AG04449 (cell line): Measurements from ENCODE around the gene SLC6A3.
"Not testable (repeated sequence)": the region's sequence is repeated elsewhere in the genome, so short reads cannot be mapped to it uniquely, and the experiment has no call there.

Source experiments
- CTCF ChIA-PET: fragments of 350-600 bp; formaldehyde crosslinking; extraction: SDS; loops from one replicate; lab custom pipeline; 2021; ENCODE audit warnings: antibody characterized with exemption; lab: Yijun Ruan, JAX
- POLR2A ChIA-PET: fragments of 400-600, 350-600 bp; formaldehyde crosslinking; extraction: SDS; loops from one replicate; lab custom pipeline; 2020; ENCODE audit warnings: antibody characterized with exemption, inconsistent platforms; lab: Yijun Ruan, JAX
- DNase-seq: peaks from one replicate; pipeline ENCODE4 v3.0.0-alpha.2; 2010; ENCODE audit warnings: low read depth, low spot score
- H3K4me3 ChIP-seq: 2 replicates; pipeline ENCODE4 v1.5.1; 2011; ENCODE audit warnings: low read depth, mild to moderate bottlenecking, control low read depth, low read length
- TF ChIP-seq, protein P1 (sequence below): IDR thresholded peaks from one replicate; pipeline ENCODE4 v1.5.1; 2011; ENCODE audit warnings: mild to moderate bottlenecking, moderate library complexity, low read length, control low read depth, inconsistent platforms; ENCODE audit not compliant: insufficient read depth; ENCODE audit errors: missing control alignments

Gene SLC6A3

DNA sequence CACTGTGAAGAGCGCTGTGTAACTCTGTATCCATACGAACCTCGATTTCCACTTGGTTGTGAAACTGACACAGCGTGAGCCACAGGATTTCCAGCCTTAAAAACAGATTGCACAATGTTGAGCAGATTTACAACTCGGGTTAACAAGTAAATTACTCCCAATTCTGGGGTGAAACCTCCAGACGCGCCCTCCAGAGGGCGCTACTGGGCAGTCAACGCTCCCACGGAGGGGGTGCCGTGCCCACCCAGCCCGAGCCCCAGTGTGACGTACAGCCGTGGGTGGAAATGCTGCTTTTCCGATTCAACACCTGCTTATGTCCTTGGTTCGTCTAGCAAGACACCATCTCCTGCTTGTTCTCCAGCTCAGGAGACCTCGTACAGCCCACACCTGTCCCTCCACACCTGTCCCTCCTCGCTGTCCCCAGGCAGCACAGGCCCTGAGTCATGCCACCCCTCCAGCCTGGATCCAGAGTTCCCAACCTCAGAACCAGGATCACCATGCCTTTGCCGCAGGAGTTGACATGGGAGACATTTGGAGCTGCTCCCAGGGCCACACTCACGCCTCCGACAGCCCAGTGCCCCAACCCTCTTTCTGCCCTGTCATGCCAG lies 34.4 kb upstream of the SLC6A3 start:
- ChIA-PET CTCF (interaction anchor here (0.9 to 2.1 kb wide), 11 partner anchors 10 to 546 kb away, joined by 3 to 12 read pairs (median 4); no protein-coding TSS in a partner anchor), POLR2A (no interaction called here)
- TF ChIP-seq, protein P1, sequence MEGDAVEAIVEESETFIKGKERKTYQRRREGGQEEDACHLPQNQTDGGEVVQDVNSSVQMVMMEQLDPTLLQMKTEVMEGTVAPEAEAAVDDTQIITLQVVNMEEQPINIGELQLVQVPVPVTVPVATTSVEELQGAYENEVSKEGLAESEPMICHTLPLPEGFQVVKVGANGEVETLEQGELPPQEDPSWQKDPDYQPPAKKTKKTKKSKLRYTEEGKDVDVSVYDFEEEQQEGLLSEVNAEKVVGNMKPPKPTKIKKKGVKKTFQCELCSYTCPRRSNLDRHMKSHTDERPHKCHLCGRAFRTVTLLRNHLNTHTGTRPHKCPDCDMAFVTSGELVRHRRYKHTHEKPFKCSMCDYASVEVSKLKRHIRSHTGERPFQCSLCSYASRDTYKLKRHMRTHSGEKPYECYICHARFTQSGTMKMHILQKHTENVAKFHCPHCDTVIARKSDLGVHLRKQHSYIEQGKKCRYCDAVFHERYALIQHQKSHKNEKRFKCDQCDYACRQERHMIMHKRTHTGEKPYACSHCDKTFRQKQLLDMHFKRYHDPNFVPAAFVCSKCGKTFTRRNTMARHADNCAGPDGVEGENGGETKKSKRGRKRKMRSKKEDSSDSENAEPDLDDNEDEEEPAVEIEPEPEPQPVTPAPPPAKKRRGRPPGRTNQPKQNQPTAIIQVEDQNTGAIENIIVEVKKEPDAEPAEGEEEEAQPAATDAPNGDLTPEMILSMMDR, result peak; percentile 58
- peak; percentile 10 for DNase-seq
- no peak overlapping the region for H3K4me3 ChIP-seq

DNA sequence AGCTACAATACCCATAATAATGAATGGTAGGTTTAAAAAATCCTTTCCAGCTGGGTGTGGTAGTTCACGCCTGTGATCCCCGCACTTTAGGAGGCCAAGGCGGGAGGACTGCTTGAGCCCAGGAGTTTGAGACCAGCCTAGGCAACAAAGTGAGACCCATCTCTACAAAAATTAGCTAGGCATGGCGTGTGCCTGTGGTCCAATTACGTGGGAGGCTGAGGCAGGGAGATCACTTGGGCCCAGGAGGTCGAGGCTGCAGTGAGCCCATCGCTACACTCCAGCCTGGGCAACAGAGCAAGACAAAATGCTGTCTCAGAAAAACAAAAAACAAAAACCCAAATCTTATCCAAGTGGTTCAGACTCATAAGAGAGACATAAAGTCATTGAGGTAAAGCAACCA lies 33.8 kb upstream of the SLC6A3 start:
- POLR2A ChIA-PET, result no interaction called here
- H3K4me3 ChIP-seq, result no peak overlapping the region
- TF ChIP-seq, protein P1, result no peak
- CTCF ChIA-PET, result interaction anchor here (1.0 to 2.1 kb wide), 5 partner anchors 9 to 545 kb away, joined by 3 to 12 read pairs (median 4); no protein-coding TSS in a partner anchor
- DNase-seq, result no peak

DNA sequence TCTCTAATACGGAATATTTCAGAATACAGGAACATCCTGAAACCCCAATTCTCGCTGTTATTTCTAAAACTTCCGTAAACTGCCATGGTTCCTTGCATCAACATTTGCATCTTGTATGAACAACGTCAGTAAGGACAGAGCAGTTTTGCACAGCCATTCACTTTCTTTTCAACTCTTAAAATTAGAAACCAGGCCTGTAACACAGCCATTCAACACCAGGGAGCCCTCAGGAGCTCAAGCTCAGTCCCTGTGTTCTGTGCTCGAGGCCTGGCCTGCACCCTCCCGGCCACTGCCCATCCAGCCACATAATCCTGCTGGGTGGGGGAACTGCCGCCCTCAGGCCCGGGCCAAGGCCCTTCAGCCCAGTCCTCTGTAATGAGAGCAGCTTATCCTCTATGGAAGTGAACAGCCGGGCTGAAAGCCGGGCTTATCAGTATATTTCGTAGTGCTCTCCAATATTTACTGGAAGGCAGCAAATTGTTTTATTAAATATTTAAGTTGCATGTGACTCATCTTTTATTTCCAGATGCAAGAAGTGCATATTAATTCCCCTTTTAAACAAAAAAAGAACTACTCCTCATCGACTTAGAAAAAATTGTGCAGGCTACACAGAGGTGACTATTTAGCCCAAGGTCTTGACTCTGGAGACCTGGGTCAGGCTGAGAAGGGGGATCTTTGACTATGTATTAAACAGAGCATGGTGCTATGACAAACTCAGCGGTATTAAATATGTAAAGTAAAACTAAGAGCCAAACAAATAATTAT lies 33.2 kb upstream of the SLC6A3 start:
- POLR2A ChIA-PET, result no interaction called here
- no peak overlapping the region for H3K4me3 ChIP-seq
- TF ChIP-seq, protein P1, result no peak
- CTCF ChIA-PET, result interaction anchor here (1.0 to 2.1 kb wide), 4 partner anchors 9 to 544 kb away, joined by 3 to 12 read pairs (median 4); no protein-coding TSS in a partner anchor
- no peak for DNase-seq

DNA sequence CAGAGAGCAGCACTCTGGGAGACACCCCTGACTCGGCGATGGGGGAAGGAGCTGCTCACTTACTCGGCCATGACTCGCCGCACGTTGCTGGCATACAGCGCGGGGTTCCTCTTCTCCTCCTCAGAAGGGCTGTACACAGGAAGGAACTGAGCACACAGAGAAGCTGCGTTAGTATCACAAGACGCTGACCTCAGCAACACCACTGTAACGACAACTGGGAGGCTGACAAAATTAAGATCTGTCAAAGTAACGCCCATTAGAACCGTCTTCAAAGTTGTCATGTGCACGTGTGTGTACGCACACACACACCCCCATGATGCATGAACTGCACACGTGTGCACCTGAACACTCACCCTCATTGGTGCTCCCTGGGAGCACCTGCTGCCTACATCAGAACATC lies 32.1 kb upstream of the SLC6A3 start:
- POLR2A ChIA-PET, result no interaction called here
- no peak for DNase-seq
- TF ChIP-seq, protein P1, result no peak
- CTCF ChIA-PET, result no interaction called here
- no peak overlapping the region for H3K4me3 ChIP-seq

DNA sequence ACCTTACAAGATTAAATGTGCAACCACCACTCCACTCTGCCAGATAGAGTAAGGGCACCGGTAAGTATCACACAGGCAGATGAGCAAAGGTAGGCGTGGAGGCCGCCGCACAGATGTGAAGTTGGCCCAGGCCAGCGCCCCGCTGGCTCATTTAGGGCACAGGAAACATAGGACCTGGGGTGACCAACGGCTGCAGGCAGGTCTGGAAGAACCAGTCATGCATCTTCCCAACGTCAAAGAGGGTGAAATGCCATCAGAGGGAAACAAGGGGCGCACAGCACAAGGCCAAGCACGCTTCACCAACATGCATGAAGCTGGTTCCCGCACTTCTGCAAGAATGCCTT lies 31.7 kb upstream of the SLC6A3 start:
- TF ChIP-seq, protein P1, result no peak
- ChIA-PET CTCF (no interaction called here), POLR2A (no interaction called here)
- no peak overlapping the region for H3K4me3 ChIP-seq
- DNase-seq, result no peak

DNA sequence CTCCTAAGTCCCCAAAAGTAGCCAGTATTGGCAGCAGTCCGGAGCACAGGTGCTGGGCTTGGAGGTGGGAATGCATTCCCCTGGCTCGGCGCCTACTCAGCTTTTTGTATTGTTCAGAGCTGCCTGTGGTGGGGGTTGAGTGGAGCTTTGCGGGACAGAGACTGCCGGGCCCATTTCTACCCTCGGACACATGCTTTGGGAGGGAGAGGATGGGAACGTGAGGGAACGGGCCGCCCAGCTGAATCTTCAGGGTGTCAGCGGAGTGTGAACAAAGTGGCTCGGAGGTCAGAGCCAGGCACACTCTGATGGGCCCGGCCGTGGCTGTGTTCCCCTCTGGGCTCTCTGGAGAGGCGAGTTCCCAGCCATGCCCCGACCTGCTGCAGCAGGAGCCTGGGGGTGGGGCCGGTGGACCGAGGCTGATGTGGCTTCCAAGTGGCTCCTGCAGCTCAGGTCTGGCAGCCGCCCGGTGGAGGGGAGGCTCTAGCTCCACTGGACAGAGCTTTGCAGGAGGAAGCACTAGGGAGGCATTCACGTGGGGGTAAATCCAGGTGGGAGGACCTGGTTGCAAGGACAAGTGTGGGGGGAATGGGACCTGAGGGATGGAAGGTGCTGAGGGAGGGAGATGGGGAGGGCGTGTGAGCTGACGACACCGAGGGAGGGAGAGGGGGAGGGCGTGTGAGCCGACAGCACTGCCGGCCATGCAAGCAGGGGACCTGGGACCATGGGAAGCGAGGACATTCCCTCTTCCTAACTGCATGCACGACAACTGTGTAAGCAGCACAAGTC lies 31.1 kb upstream of the SLC6A3 start:
- H3K4me3 ChIP-seq, result no peak overlapping the region
- ChIA-PET CTCF (interaction anchor here (0.8 kb wide), 1 partner anchor 8 kb away, joined by 3 read pairs; no protein-coding TSS in a partner anchor), POLR2A (no interaction called here)
- DNase-seq, result no peak
- TF ChIP-seq, protein P1, result no peak

DNA sequence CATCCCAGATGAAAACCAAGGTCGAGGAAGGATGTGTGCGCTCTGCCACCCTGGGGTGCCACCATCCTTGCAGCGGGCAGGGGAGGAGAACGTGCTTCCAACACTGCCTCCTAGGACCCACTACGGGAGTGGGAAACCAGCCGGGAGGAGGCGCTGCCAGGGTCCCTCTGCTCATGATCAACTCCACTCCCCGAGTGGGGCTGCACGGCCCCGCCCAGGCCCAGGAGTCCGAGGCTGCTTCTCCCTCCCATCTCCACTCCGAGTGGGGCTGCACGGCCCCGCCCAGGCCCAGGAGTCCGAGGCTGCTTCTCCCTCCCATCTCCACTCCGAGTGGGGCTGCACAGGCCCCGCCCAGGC lies 30.3 kb upstream of the SLC6A3 start:
- DNase-seq, H3K4me3 ChIP-seq, POLR2A ChIA-PET: not testable (repeated sequence)
- CTCF ChIA-PET, result interaction anchor here (2.1 kb wide), 1 partner anchor 9 kb away, joined by 7 read pairs; no protein-coding TSS in a partner anchor
